K562 (cell line): ENCODE measurements around the gene BEST1. TPM values are rescaled to one million over a fixed set of nuclear protein-coding genes. Genes with fewer than 3 reads are reported as not detected.
A peak's percentile ranks its signal among the peaks of the same experiment; 100 is the strongest.

Experiments used
- CREB3 ChIP-seq: fragments of 450-650 bp; conservative IDR thresholded peaks from 2 replicates; pipeline ENCODE4 v1.6.1; 2016; ENCODE audit warnings: missing genetic modification characterization, low read depth, mild to moderate bottlenecking, missing compliant biosample characterization, moderate library complexity
- HBP1 ChIP-seq: fragments of 450-650 bp; formaldehyde crosslinking; IDR thresholded peaks from 2 replicates; pipeline ENCODE4 v1.4.0; 2022; ENCODE audit warnings: missing genetic modification characterization
- LARP7 ChIP-seq: fragments of 450-650 bp; IDR thresholded peaks from 2 replicates; pipeline ENCODE4 v1.6.1; 2016
- MTF1 ChIP-seq: fragments of 250-450 bp; sonication (Bioruptor Pico); IDR thresholded peaks from 2 replicates; pipeline ENCODE4 v1.9.0; 2021; ENCODE audit warnings: moderate library complexity, mild to moderate bottlenecking, inconsistent platforms, borderline replicate concordance
- NCOA2 ChIP-seq, 2 experiments: fragments of 450-650 bp; IDR thresholded peaks; 2 replicates each; pipeline ENCODE4 v1.6.1; 2018; ENCODE audit warnings: mild to moderate bottlenecking in 2 of 2, moderate library complexity in 1 of 2; ENCODE audit not compliant: partially characterized antibody in 2 of 2
- PHTF2 ChIP-seq: fragments of 250-450 bp; sonication (Bioruptor Pico); IDR thresholded peaks from 2 replicates; pipeline ENCODE4 v1.5.0; 2021; ENCODE audit warnings: mild to moderate bottlenecking
- PRMT5 ChIP-seq: sonication (generic); formaldehyde crosslinking; IDR thresholded peaks from 2 replicates; pipeline ENCODE4 v1.5.0; 2020; ENCODE audit warnings: missing genetic modification reagents
- RFX1 ChIP-seq: fragments of 450-650 bp; IDR thresholded peaks from 2 replicates; pipeline ENCODE4 v1.6.1; 2016; ENCODE audit warnings: mild to moderate bottlenecking, moderate library complexity
- SOX6 ChIP-seq: fragments of 450-650 bp; IDR thresholded peaks from 2 replicates; pipeline ENCODE4 v1.6.1; 2014; ENCODE audit warnings: mild to moderate bottlenecking
- SRSF7 ChIP-seq: fragments of 200-400 bp; formaldehyde crosslinking; optimal IDR thresholded peaks from 2 replicates; pipeline ENCODE3; 2017; ENCODE audit warnings: mild to moderate bottlenecking, low read depth, low read length
- TCF7L2 ChIP-seq: fragments of 150-350 bp; IDR thresholded peaks from 2 replicates; pipeline ENCODE4 v1.6.1; 2016; ENCODE audit warnings: low read depth, mild to moderate bottlenecking, low read length, moderate library complexity
- TFAM ChIP-seq: fragments of 250-450 bp; sonication (Bioruptor Pico); conservative IDR thresholded peaks from 2 replicates; pipeline ENCODE4 v1.5.0; 2021; ENCODE audit warnings: mild to moderate bottlenecking, moderate library complexity
- U2AF2 ChIP-seq: fragments of 200-400 bp; formaldehyde crosslinking; optimal IDR thresholded peaks from 2 replicates; pipeline ENCODE3; 2017; ENCODE audit warnings: low read depth, mild to moderate bottlenecking, low read length
- ZBED1 ChIP-seq: IDR thresholded peaks from 2 replicates; pipeline ENCODE4 v1.6.1; 2014
- ZNF184 ChIP-seq: sonication (generic); formaldehyde crosslinking; IDR thresholded peaks from 2 replicates; pipeline ENCODE4 v1.5.0; 2020; ENCODE audit warnings: missing genetic modification reagents
- ZNF318 ChIP-seq, 2 experiments: fragments of 450-650 bp; IDR thresholded peaks; 2 replicates each; pipeline ENCODE4 v1.6.1; 2016; ENCODE audit warnings: mild to moderate bottlenecking in 2 of 2, borderline replicate concordance in 1 of 2, low read depth in 1 of 2, moderate library complexity in 1 of 2
- polyA plus RNA-seq, 8 experiments: library from polyadenylated mRNA; depleted of rRNA in 4 of 8; stranded (reverse) in 5 of 8; unstranded in 3 of 8; fragments of >200 nt; fragmentation: Nextera tagmentation in 2 of 8; fragmentation: Illumina TruSeq in 1 of 8; extraction: Ambion mirVana in 2 of 8; extraction: Trizol in 1 of 8; gene quantifications; 2 replicates each; pipeline versions ENCODE4 v1.2.1 to v1.2.3, GENCODE V29; 2011 to 2014; ENCODE audit warnings: inconsistent platforms in 1 of 8, missing spikeins in 1 of 8
- total RNA-seq, 7 experiments: library from RNA; depleted of rRNA in 6 of 7; stranded (reverse); fragments of >200 nt in 6 of 7; fragmentation: Illumina TruSeq in 2 of 7; extraction: Trizol in 2 of 7; gene quantifications; 2 replicates each; pipeline versions ENCODE4 v1.2.1 to v1.2.3, GENCODE V29; 2011 to 2021; ENCODE audit warnings: low replicate concordance in 1 of 7

The BEST1 gene
- total and polyA plus RNA-seq, 9 of the 15 experiments (the other 6 are each of a cell fraction or from before 2014, with no cell fraction given), result 0.07 to 1.3 (median 0.40) TPM

- TF ChIP-seq ZNF318 (IDR thresholded peaks at IDR 0.05; ENCODE audit: borderline replicate concordance in 1 of 2, low read depth in 1 of 2) (peak in 1 of 2 experiments; percentile 83; a peak in 2 of 4 replicates), CREB3 (peak; percentile 84), U2AF2 (no peak), TFAM (CRISPR knock-in tag) (no peak), SRSF7 (no peak), HBP1 (CRISPR knock-in tag) (no peak), PHTF2 (CRISPR knock-in tag) (no peak), ZNF184 (no peak), RFX1 (no peak; the same call in 1 of the 2 replicates), LARP7 (peak; percentile 97), PRMT5 (CRISPR knock-in tag) (no peak), NCOA2 (IDR thresholded peaks at IDR 0.05; ENCODE audit: partially characterized antibody in 2 of 2) (no peak), SOX6 (peak; percentile 97), MTF1 (CRISPR knock-in tag) (no peak), TCF7L2 (no peak), ZBED1 (no peak; the same call in 1 of the 2 replicates)
Measured at GRCh38 chr11:61971248-61972111, 21.3 kb downstream of the BEST1 start (continued).
